T47D (cell line): ENCODE measurements around the gene CDH2.

ENCODE experiments used
- DNase-seq, 2 experiments: peaks; one replicate each; pipeline versions ENCODE4 v3.0.0 to v3.0.0-alpha.2; 2011 to 2012; ENCODE audit warnings: low read depth in 1 of 2, low spot score in 1 of 2
- JUND ChIP-seq: IDR thresholded peaks from 2 replicates; pipeline ENCODE4 v1.6.1; 2012; ENCODE audit warnings: low read depth
- in situ Hi-C: cut with HindIII; loops from 2 replicates; pipeline ENCODE4 v1.10.0; 2016; ENCODE audit warnings: low sequenced_read_pairs, low pct_unique_long_range_greater_than_20kb

CDH2 gene

DNA sequence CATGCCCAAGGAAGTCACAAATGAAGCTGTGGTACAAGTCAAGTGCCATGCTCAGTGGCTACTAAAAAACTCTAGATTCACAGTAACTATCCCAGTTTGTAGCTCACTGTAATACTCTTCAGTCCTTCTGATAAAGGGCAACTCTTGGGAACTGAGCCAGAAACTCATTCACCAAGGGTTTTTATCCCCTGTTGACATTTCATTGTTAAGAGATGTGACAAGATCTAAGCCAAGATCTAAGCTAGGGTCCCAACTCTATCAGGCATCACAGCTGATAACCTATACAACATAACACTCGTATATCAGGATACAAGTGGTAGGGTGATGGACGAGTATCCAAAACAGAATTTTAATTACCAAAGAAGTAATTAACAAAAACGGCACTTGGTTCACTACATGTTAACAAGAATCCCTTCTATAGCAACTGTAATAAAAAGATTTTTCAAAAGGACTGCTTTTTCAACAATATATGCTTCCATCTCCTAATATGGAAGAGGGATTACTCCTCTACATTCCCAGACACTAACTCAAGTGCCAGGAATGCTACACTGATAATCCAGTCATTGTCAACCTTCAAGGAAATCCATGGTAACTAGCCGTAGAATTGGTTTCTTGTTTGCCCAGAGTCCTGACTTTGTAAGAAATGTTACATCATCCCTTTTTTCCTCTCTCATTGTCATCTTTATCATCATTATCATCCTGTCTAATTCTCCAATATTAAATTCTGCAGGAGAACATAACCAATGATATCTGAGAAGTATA, 111.7 kb downstream of the CDH2 start:
- no peak for DNase-seq
- no peak for TF ChIP-seq JUND
- in situ Hi-C loops, result no loop called here

DNA sequence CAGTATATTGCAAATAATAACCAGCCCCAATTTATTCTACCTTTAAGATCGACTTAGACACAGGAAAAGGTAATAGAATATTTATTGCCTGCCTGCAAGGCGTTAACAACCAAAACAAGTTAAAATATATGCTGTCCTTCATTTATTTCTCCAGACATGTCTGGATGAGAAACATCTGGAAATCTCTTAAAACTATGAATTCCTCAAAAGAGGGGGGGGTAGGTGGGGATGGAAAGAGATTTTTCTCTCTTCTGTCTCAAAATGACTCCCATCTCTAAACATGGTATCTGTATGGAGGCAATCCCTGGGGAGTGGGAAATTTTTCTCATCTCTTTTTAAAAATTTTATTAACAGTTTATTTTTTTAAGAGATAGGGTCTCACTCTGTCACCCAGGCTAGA, 113.0 kb downstream of the CDH2 start:
- in situ Hi-C loops, result no loop called here
- DNase-seq, result no peak
- no peak for TF ChIP-seq JUND

DNA sequence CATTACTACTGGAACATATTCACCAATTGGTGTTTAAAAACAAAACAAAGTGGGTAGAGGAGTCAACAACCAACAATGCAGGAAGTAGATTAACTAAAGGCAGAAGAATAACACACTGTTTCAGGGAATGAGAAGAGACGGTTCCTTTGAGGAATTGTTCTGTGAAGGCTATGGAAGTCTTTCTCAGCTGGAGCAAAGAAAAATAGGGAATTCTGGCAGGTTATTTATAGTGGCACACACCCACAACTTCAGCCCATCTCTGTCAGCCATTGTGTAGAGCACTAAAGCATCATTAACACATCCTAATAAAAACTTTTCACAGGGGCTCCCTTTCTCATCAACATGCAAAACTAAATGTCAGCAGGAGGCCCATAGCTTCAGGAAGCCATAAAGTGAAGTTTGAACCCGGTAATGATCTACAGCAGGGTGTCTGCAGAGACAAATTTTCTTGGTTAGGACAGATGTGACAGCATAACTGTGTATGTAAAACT, 113.6 kb downstream of the CDH2 start:
- TF ChIP-seq JUND, result no peak
- in situ Hi-C loops, result no loop called here
- no peak for DNase-seq

DNA sequence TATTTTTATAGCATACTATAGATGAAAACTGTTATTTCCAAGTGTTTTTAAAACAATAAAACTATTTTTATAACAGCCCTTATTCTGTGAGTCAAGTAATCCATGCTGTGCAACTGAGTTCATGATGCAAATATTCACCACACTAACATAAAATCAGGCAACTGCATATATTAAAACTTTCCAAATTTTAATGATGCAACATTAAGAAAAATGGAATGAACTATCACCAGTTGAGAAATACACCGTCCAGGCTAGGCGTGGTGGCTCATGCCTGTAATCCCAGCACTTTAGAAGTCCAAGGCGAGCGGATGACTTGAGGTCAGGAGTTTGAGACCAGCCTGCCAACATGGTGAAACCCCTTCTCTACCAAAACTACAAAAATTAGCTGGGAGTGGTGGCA, 114.5 kb downstream of the CDH2 start:
- in situ Hi-C loops, result no loop called here
- no peak for DNase-seq

DNA sequence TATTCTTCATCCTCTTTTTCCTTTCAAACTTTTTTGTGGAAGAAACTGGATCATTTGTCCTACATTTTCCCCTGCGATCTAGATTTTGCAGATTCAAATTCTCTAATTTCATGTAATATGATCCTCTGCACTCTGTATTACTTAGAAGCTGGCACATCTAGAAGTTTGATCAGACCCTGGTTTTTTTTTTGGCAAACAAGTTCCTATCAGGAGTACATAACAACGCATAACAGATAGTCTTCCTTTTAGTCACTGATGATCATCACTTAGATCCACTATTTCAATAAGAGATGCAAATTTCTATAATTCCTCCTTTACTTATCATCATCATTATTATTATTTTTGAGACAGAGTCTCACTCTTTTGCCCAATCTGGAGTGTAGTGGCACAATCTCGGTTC, 117.1 kb downstream of the CDH2 start:
- in situ Hi-C loops, result no loop called here
- no peak for TF ChIP-seq JUND
- DNase-seq, result no peak

More for the DNA sequence above, 114.5 kb downstream of the CDH2 start:
- TF ChIP-seq JUND, result no peak

DNA sequence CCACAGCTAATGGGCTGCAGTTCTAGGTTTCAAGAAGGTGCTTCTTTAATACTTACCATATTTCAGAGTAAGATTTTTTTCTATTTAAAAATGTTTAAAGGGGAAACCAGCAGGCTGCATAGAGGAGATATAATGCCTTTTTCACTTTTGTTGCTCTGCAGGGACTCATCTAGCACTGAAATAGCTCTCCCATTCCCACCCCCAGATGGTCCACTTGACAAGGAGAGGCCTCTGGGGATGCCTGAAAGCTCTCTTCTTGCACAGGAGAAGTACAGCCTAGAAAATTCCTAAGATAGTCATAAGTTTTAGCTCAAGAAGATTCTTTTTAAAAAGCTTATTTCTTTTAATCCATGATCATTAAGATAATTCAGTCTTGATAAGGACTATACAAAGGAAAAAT, 126.4 kb downstream of the CDH2 start:
- DNase-seq, result no peak
- no peak for TF ChIP-seq JUND
- in situ Hi-C loops, result no loop called here

DNA sequence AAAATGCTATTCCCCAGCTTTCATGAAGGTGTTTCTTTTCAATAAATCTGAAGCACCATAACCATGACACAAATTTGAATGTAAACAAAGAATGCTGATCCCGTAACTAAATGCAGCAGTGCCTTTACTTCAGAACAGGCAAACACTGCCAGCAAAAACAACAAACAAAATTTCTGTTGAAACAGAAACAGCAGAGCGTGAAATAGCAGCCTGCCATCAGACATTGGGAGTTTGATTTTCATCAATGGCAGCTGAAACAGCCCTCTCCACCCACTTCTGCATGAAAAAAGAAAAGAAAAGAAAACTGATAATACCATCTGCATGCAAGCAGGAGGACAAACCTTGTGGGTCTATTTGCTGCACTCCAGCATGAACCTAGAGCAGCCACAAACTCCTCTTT, 128.3 kb downstream of the CDH2 start:
- no peak for TF ChIP-seq JUND
- DNase-seq, result no peak
- in situ Hi-C loops, result no loop called here

DNA sequence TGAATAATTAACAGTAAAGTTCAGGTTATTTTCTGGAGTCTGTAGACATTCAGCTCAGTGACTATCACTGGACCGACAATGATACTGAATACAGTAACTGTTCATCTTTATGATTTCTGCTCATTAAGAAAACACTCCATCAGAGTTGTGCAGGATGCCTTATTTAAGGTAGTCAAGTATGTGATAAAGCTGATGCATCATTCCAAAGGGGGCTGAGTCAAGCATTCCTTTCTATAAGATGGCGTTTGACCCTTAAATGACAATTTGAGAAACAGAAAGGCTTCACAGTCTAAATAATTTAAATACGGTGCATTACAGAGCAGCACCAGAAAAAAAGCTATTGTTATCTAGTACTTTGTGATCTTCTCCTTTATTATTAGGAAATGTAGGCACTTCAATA, 131.1 kb downstream of the CDH2 start:
- DNase-seq, result no peak
- no peak for TF ChIP-seq JUND
- in situ Hi-C loops, result no loop called here

DNA sequence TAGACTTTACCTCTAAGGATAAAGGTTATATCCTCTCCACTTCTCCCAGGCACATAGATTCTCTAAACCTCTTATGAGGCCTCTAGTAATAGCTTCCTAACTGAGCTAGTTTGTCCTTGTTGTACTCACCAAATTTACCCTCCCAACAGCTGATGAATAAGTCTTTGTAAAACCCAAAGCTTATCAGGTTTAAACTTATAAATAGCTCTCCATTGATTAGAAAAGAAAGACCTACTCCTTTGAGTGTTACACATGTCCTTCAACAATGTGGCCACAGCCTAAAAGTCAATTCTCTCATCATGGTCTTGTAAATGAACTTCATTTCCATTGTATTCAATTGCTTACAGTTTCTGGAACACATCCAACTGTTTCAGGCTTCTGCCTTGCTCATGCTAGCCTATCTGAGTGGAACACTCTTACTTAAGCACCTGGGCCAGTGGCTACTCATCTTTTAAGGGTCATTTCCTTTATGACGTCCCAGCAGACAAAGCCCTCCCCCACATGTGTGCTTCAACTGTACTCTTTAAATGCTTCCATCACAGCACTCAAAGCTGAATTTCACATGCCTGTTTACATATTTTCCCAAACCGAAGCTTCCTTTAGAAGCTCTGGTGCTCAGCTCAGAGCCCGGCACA, 131.6 kb downstream of the CDH2 start:
- TF ChIP-seq JUND, result no peak
- in situ Hi-C loops, result no loop called here
- no peak for DNase-seq

DNA sequence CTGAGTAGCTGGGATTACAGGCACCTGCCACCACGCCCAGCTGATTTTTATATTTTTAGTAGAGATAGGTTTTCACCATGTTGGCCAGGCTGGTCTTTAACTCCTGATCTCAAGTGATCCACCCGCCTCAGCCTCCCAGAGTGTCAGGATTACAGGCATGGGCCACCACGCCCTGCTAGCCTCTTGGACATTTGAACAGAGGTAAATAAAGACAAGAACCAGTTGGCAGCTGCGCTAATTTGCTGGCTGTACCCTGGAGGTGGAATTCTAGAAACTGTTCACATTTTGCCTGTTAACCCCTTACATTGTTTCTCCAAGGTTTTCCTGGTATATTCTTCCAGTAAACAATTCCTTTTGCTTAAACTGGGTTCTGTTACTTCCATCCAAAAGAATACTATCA, 132.9 kb downstream of the CDH2 start:
- in situ Hi-C loops, result no loop called here
- TF ChIP-seq JUND, result no peak
- DNase-seq, result no peak

DNA sequence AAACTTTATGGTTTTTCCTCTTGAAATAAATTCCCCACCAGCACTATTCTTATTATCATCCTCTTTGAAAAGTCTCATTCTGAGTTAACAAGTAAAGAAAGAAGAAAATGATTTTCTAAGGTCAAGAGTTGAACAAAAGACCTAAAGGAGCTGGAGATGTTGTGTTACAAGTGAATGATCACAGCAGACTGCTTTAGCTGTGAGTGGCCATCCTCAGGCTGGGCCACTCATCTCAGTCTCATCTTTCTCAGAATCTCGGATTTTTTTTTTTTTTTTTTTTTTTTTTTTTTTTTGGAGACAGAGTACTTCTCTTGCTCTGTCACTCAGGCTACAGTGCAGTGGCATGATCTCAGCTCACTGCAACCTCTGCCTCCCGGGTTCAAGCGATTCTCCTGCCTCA, 133.3 kb downstream of the CDH2 start:
- DNase-seq, result no peak
- in situ Hi-C loops, result no loop called here
- TF ChIP-seq JUND, result no peak

DNA sequence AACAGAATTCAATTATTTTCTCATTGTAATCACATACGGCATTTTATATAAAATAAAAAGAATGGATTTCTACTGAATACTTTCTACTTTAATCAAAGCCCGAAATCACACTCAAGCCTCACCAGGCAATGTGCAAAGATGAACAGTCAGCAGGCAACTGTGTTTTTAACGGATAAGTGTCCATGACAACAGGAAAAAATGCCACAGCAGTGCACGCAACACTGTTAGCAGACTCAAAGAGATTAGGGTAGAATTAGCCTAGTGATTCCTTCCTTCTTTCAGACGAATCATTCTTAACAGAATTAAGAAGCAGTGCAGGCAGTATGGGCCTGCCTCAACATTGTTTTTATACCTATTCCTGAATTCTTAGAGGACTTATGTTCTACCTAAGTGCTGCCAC, 135.6 kb downstream of the CDH2 start:
- in situ Hi-C loops, result no loop called here
- no peak for TF ChIP-seq JUND

DNA sequence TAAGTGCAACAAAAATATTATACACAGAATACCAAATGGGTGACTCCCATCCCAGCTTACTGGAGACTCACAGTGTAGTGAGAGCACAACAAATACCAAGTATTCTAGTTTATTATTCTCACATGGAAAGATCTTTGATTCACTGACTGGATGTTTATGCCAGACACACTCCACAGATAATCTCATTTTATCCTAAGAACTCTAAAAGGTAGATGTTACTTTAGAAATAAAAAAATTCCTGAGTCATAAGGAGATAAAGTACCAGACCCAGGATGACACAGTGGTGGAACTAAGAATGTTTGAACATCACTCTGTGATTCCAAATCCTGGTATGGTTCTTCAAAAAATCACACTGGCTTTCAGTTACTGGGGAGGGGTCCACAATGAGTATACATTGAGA, 136.2 kb downstream of the CDH2 start:
- no peak for DNase-seq
- no peak for TF ChIP-seq JUND
- in situ Hi-C loops, result no loop called here

More for the DNA sequence above, 135.6 kb downstream of the CDH2 start:
- DNase-seq, result no peak
